Amniotic stem cell (primary cell): ENCODE measurements around the gene TXNRD1.
"Not testable (repeated sequence)": the region's sequence is repeated elsewhere in the genome, so short reads cannot be mapped to it uniquely, and the experiment has no call there.

Source experiments
- DNase-seq: peaks from one replicate; lab custom pipeline; 2025; lab: John Stamatoyannopoulos, UW

Gene TXNRD1

GRCh38 chr12:104372061-104372720, 156.6 kb downstream of the TXNRD1 start:
- DNase-seq: no peak

- DNase-seq: no peak
Measured at GRCh38 chr12:104372721-104373335, 157.2 kb downstream of the TXNRD1 start.

GRCh38 chr12:104374071-104374470, 158.5 kb downstream of the TXNRD1 start:
- DNase-seq: no peak

- DNase-seq: no peak
Measured at GRCh38 chr12:104374806-104375205, 159.2 kb downstream of the TXNRD1 start.

- no peak for DNase-seq
Measured at GRCh38 chr12:104375775-104376174, 160.2 kb downstream of the TXNRD1 start.

- no peak for DNase-seq
Measured at GRCh38 chr12:104376650-104377513, 161.3 kb downstream of the TXNRD1 start.

GRCh38 chr12:104377514-104377812, 161.9 kb downstream of the TXNRD1 start:
- no peak for DNase-seq

- DNase-seq: no peak
Measured at GRCh38 chr12:104378427-104378826, 162.8 kb downstream of the TXNRD1 start.

- DNase-seq: no peak
Measured at GRCh38 chr12:104381341-104381730, 165.8 kb downstream of the TXNRD1 start.

GRCh38 chr12:104381731-104382480, 166.3 kb downstream of the TXNRD1 start:
- peak; percentile 21 for DNase-seq

- DNase-seq: no peak
Measured at GRCh38 chr12:104384141-104384880, 168.7 kb downstream of the TXNRD1 start.

GRCh38 chr12:104385510-104385909, 169.9 kb downstream of the TXNRD1 start:
- DNase-seq: no peak

- no peak for DNase-seq
Measured at GRCh38 chr12:104386461-104386860, 170.9 kb downstream of the TXNRD1 start.

GRCh38 chr12:104387190-104387589, 171.6 kb downstream of the TXNRD1 start:
- no peak for DNase-seq

GRCh38 chr12:104394086-104394485, 178.5 kb downstream of the TXNRD1 start:
- DNase-seq: not testable (repeated sequence)
